HG02642 (cell line): ENCODE data around the gene FAM89A.
"Not testable (repeated sequence)": the region's sequence is repeated elsewhere in the genome, so short reads cannot be mapped to it uniquely, and the experiment has no call there.

Source experiments
- ATAC-seq: cut with Tn5 transposase; IDR thresholded peaks from one replicate; pipeline ENCODE4 v1.9.1; 2021; ENCODE audit warnings: mild to moderate bottlenecking; ENCODE audit not compliant: unreplicated experiment, poor library complexity

Gene FAM89A

GRCh38 chr1:231058416-231059109 is 18.5 kb upstream of the FAM89A start:
- no peak for ATAC-seq

- no peak for ATAC-seq
Measured at GRCh38 chr1:231057410-231057809, 17.4 kb upstream of the FAM89A start.

- ATAC-seq, result no peak
Measured at GRCh38 chr1:231055271-231055670, 15.2 kb upstream of the FAM89A start.

GRCh38 chr1:231053493-231054162 is 13.6 kb upstream of the FAM89A start:
- peak; percentile 66 for ATAC-seq

- ATAC-seq, result no peak
Measured at GRCh38 chr1:231052777-231053176, 12.7 kb upstream of the FAM89A start.

- ATAC-seq, result not testable (repeated sequence)
Measured at GRCh38 chr1:231050932-231051331, 10.9 kb upstream of the FAM89A start.

- no peak for ATAC-seq
Measured at GRCh38 chr1:231050395-231050794, 10.3 kb upstream of the FAM89A start.

GRCh38 chr1:231049121-231049979 is 9.3 kb upstream of the FAM89A start:
- no peak for ATAC-seq

GRCh38 chr1:231048419-231048818 is 8.4 kb upstream of the FAM89A start:
- not testable (repeated sequence) for ATAC-seq

- not testable (repeated sequence) for ATAC-seq
Measured at GRCh38 chr1:231047529-231047928, 7.5 kb upstream of the FAM89A start.

- no peak for ATAC-seq
Measured at GRCh38 chr1:231046730-231047395, 6.8 kb upstream of the FAM89A start.

- not testable (repeated sequence) for ATAC-seq
Measured at GRCh38 chr1:231045921-231046729, 6.1 kb upstream of the FAM89A start.

GRCh38 chr1:231045286-231045685 is 5.2 kb upstream of the FAM89A start:
- ATAC-seq, result no peak

GRCh38 chr1:231044588-231044987 is 4.5 kb upstream of the FAM89A start:
- ATAC-seq, result no peak

GRCh38 chr1:231041719-231042261 is 1.7 kb upstream of the FAM89A start:
- ATAC-seq, result no peak

GRCh38 chr1:231040800-231041718 is 1.0 kb upstream of the FAM89A start:
- ATAC-seq, result no peak

GRCh38 chr1:231039161-231040018 is 664 bp downstream of the FAM89A start:
- peak; percentile 46 for ATAC-seq
